Rectal smooth muscle tissue (tissue), 1 donor: ENCODE results near the gene HNRNPU.

Experiments
- H3K27ac ChIP-seq: one replicate; pipeline ENCODE4 v1.7.0; 2013; ENCODE audit warnings: low read depth, low read length, inconsistent platforms
- H3K27me3 ChIP-seq: one replicate; pipeline ENCODE4 v1.7.0; 2013; ENCODE audit warnings: low read length; ENCODE audit not compliant: control insufficient read depth, insufficient read depth
- H3K36me3 ChIP-seq: one replicate; pipeline ENCODE4 v1.7.0; 2013; ENCODE audit warnings: low read length; ENCODE audit not compliant: control insufficient read depth, insufficient read depth
- H3K4me1 ChIP-seq: one replicate; pipeline ENCODE4 v1.7.0; 2013; ENCODE audit warnings: low read length; ENCODE audit not compliant: control insufficient read depth, insufficient read depth
- H3K4me3 ChIP-seq: one replicate; pipeline ENCODE4 v1.7.0; 2013; ENCODE audit warnings: low read length
- H3K9ac ChIP-seq: one replicate; pipeline ENCODE4 v1.7.0; 2013; ENCODE audit warnings: low read length

HNRNPU gene

DNA sequence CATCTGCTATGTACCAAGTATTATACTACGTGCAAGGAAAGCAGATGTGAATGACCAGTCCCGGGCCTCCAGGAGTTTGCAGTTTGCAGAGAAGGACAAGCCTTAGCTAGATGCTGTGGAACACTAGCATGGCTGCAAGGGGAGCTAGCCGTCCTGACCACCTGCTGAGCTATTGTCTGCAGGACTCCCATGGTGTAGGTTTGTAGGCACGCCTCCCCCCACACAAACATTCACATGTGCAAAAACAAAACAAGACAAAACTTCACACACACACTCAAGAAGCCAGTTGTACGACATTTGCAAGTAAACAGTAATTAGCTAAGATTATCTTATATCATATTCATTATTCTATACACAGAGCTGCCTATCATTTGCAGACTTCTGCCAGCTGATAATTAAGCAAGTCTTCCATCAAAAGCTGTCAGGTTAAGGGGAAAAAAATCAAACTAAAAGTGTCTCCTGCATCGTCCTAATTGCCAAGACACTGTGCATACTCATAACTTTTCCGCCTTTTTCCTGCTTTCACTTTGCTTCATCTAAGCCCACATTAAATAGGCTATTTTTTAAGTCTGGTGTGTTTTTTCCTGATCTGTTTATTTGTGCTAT lies 10.7 kb upstream of the HNRNPU start:
- no peak overlapping the region for H3K4me3 ChIP-seq
- no peaks in the 10 kb centered on the region for H3K36me3 ChIP-seq
- H3K4me1 ChIP-seq = no peaks in the 10 kb centered on the region
- H3K9ac ChIP-seq = no peak overlapping the region
- no peak overlapping the region for H3K27ac ChIP-seq
- no peaks in the 10 kb centered on the region for H3K27me3 ChIP-seq

GRCh38 chr1:244869950-244870349 lies 5.6 kb upstream of the HNRNPU start:
- Histone ChIP-seq H3K4me1 (peaks cover 3% of the 10 kb centered on the region), H3K36me3 (no peaks in the 10 kb centered on the region), H3K4me3 (no peak overlapping the region), H3K27me3 (no peaks in the 10 kb centered on the region), H3K27ac (no peak overlapping the region), H3K9ac (no peak overlapping the region)

DNA sequence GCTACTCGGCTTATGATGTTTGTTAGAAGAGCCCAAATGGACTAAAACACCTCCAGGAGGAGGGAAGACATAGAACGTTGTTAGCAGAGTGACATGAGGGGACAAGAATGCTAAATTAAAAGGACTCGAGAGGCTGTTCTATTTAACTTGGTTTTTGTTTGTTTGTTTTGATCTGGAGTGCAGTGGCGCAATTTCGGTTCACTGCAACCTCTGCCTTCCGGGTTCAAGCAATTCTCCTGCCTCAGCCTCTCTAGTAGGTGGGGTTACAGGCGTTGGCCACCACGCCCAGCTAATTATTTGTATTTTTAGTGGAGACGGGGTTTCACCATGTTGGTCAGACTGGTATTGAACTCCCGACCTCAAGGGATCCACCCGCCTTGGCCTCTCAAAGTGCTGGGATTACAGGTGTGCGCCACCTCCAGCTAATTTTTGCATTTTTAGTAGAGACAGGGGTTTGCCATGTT lies 5.1 kb upstream of the HNRNPU start:
- Histone ChIP-seq H3K4me1 (peaks cover 3% of the 10 kb centered on the region), H3K9ac (no peak overlapping the region), H3K27ac (no peak overlapping the region), H3K4me3 (no peak overlapping the region), H3K27me3 (no peaks in the 10 kb centered on the region), H3K36me3 (no peaks in the 10 kb centered on the region)

GRCh38 chr1:244868484-244869363 lies 4.4 kb upstream of the HNRNPU start:
- Histone ChIP-seq H3K27me3 (no peaks in the 10 kb centered on the region), H3K4me1 (peaks cover 3% of the 10 kb centered on the region), H3K4me3 (no peak overlapping the region), H3K9ac (no peak overlapping the region), H3K27ac (no peak overlapping the region), H3K36me3 (no peaks in the 10 kb centered on the region)

DNA sequence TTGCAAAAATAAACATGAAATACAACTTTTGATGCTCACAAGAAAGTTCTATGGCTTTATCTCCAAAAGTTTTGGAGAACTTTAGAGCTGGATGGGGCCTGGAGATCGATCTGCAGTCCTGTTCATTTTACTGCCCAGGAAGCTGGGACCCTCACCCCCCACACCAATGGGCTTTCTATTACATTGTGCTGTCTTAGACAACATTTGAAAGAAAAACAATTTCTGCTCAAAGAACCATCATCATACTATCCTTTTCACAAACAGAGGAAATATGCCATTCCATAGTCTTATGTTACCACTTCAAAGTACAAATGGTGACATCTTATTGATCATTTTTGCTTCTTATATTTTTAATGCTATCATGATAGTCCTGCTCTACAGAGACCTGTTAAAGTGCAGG lies 2.0 kb upstream of the HNRNPU start:
- peaks cover 4% of the 10 kb centered on the region for H3K4me1 ChIP-seq
- no peaks in the 10 kb centered on the region for H3K36me3 ChIP-seq
- H3K27me3 ChIP-seq = no peaks in the 10 kb centered on the region
- H3K27ac ChIP-seq = peak overlapping the region; percentile 21
- H3K9ac ChIP-seq = no peak overlapping the region
- H3K4me3 ChIP-seq = no peak overlapping the region

DNA sequence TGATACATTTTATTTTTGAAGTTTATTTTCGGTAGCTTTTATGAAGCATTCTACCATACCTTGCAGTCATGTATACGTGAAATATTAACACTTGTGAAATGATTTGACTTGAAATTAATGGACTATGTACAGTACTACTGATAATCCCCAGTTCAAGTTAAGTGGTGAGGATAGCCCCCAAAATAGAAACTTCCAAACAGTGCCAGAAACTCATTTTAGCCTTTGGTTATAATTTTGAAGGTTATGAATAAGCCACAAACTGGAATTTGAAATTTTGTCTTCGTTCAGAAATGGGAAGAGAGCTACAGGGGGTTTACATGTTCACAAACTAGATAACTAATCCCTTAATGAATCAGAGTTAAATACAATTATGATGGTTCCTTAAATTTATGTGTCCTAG lies 1.5 kb upstream of the HNRNPU start:
- H3K4me1 ChIP-seq = peaks cover 9% of the 10 kb centered on the region
- no peak overlapping the region for H3K9ac ChIP-seq
- no peaks in the 10 kb centered on the region for H3K27me3 ChIP-seq
- H3K27ac ChIP-seq = peak overlapping the region; percentile 100
- H3K36me3 ChIP-seq = no peaks in the 10 kb centered on the region
- no peak overlapping the region for H3K4me3 ChIP-seq

GRCh38 chr1:244865028-244865371 lies 657 bp upstream of the HNRNPU start:
- Histone ChIP-seq H3K27ac (peak overlapping the region; percentile 100), H3K4me1 (peaks cover 17% of the 10 kb centered on the region), H3K4me3 (peak overlapping the region; percentile 85), H3K36me3 (peaks cover 4% of the 10 kb centered on the region), H3K27me3 (no peaks in the 10 kb centered on the region), H3K9ac (peak overlapping the region; percentile 88)

- no peaks in the 10 kb centered on the region for H3K27me3 ChIP-seq
- peaks cover 22% of the 10 kb centered on the region for H3K4me1 ChIP-seq
- H3K4me3 ChIP-seq = peak overlapping the region; percentile 91
- peak overlapping the region; percentile 100 for H3K9ac ChIP-seq
- H3K27ac ChIP-seq = peak overlapping the region; percentile 100
- peaks cover 15% of the 10 kb centered on the region for H3K36me3 ChIP-seq
These were observed 671 bp downstream of the HNRNPU start for GRCh38 chr1:244863491-244864252.

DNA sequence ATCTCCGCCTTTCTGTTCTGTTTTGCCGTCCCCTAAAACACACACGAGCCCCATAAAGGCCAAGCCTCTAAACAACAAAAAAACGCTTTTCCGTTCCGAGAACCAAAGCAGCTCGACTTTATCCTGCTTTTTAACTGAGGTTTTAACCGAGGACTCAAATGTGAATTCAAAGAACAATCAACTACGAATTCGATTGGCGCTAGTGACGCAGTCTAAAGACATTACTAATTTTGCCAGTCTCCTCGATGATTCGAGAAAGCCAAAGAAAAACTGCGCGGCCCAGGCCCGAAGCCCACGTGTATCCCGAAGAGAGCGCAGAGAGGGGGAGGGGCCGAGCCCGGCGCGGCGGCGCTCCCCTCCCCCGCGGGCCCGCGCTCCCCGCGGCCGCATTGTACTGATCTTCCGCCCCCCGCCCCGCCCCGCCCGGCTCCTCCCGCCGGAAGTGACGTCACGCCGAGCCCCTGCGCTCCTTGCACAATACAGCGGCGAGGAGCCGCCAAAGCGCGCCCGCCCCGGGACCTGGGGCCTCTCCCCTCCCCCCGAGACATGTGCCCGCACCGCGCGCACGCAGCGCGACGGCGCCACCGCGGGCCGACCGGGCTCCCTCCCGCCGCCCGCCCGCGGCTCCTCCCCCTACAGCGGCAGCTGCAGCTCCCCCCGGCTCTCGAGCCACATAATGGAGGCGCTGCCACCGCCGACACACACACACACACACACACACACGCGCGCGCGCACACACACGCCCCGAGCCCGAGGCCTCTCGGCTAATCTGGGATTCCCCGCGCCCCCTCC lies 1.4 kb downstream of the HNRNPU start:
- peaks cover 21% of the 10 kb centered on the region for H3K36me3 ChIP-seq
- H3K27ac ChIP-seq = peak overlapping the region; percentile 100
- H3K27me3 ChIP-seq = no peaks in the 10 kb centered on the region
- H3K4me3 ChIP-seq = peak overlapping the region; percentile 91
- H3K9ac ChIP-seq = peak overlapping the region; percentile 100
- peaks cover 22% of the 10 kb centered on the region for H3K4me1 ChIP-seq

- Histone ChIP-seq H3K27me3 (no peaks in the 10 kb centered on the region), H3K4me3 (peak overlapping the region; percentile 89), H3K4me1 (peaks cover 22% of the 10 kb centered on the region), H3K27ac (peak overlapping the region; percentile 100), H3K36me3 (peaks cover 26% of the 10 kb centered on the region), H3K9ac (peak overlapping the region; percentile 66)
These were observed 2.0 kb downstream of the HNRNPU start for GRCh38 chr1:244862354-244862698.

- Histone ChIP-seq H3K4me3 (peak overlapping the region; percentile 89), H3K9ac (no peak overlapping the region), H3K27ac (no peak overlapping the region), H3K36me3 (peaks cover 33% of the 10 kb centered on the region), H3K4me1 (peaks cover 22% of the 10 kb centered on the region), H3K27me3 (no peaks in the 10 kb centered on the region)
These were observed 2.7 kb downstream of the HNRNPU start for GRCh38 chr1:244861683-244862082.
